Right lobe of liver (tissue), 4 donors: Measurements from ENCODE around the gene C17orf114.

Experiments used
- POLR2A ChIP-seq: fragments of 450-650 bp; IDR thresholded peaks from one replicate; pipeline ENCODE4 v1.6.1; 2017; ENCODE audit warnings: antibody characterized with exemption, mild to moderate bottlenecking
- TF ChIP-seq, protein P1 (sequence below), 4 donors: fragments of 200-600 bp in 3 of 4; fragments of 450-650 bp in 1 of 4; IDR thresholded peaks; one replicate each; pipeline versions ENCODE4 v1.5.1 to v1.8.0; 2016 to 2022; ENCODE audit warnings: antibody characterized with exemption in 4 of 4, mild to moderate bottlenecking in 2 of 4
- donor health status: DM: no; HTN: no; CAD: no.
- donor health status: DM: no; HTN: no; CAD: no.
- donor health status: DM: no; HTN: yes; CAD: no.

- TF ChIP-seq POLR2A, result no peak
- TF ChIP-seq, protein P1, sequence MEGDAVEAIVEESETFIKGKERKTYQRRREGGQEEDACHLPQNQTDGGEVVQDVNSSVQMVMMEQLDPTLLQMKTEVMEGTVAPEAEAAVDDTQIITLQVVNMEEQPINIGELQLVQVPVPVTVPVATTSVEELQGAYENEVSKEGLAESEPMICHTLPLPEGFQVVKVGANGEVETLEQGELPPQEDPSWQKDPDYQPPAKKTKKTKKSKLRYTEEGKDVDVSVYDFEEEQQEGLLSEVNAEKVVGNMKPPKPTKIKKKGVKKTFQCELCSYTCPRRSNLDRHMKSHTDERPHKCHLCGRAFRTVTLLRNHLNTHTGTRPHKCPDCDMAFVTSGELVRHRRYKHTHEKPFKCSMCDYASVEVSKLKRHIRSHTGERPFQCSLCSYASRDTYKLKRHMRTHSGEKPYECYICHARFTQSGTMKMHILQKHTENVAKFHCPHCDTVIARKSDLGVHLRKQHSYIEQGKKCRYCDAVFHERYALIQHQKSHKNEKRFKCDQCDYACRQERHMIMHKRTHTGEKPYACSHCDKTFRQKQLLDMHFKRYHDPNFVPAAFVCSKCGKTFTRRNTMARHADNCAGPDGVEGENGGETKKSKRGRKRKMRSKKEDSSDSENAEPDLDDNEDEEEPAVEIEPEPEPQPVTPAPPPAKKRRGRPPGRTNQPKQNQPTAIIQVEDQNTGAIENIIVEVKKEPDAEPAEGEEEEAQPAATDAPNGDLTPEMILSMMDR (IDR thresholded peaks at IDR 0.05), result no peak
Observed at GRCh38 chr17:4822835-4823234, 20.7 kb upstream of the C17orf114 start.
